NCI-H2081 treated with DMSO at 0.1 percent for 48 hours (cell line): ENCODE data around the gene CORO2A.
"Not testable (repeated sequence)": the region's sequence is repeated elsewhere in the genome, so short reads cannot be mapped to it uniquely, and the experiment has no call there.

ENCODE experiments used
- DNase-seq: peaks from one replicate; lab custom pipeline; 2025; lab: John Stamatoyannopoulos, UW

Gene CORO2A

GRCh38 chr9:98081477-98082219, 110.8 kb downstream of the CORO2A start:
- no peak for DNase-seq

DNA sequence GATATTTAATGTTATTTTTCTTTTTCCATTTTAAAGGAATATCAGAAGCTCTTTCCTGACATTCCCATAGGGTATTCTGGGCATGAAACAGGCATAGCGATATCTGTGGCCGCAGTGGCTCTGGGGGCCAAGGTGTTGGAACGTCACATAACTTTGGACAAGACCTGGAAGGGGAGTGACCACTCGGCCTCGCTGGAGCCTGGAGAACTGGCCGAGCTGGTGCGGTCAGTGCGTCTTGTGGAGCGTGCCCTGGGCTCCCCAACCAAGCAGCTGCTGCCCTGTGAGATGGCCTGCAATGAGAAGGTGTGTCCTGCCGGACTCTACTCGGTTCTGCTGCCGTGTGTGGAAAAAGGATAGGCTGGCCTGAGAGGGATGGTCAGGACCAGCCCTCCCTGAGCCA, 111.7 kb downstream of the CORO2A start:
- no peak for DNase-seq

GRCh38 chr9:98080326-98080725, 112.1 kb downstream of the CORO2A start:
- no peak for DNase-seq

- no peak for DNase-seq
Measured at GRCh38 chr9:98078895-98079294, 113.5 kb downstream of the CORO2A start.

- not testable (repeated sequence) for DNase-seq
Measured at GRCh38 chr9:98076514-98076890, 115.9 kb downstream of the CORO2A start.

DNA sequence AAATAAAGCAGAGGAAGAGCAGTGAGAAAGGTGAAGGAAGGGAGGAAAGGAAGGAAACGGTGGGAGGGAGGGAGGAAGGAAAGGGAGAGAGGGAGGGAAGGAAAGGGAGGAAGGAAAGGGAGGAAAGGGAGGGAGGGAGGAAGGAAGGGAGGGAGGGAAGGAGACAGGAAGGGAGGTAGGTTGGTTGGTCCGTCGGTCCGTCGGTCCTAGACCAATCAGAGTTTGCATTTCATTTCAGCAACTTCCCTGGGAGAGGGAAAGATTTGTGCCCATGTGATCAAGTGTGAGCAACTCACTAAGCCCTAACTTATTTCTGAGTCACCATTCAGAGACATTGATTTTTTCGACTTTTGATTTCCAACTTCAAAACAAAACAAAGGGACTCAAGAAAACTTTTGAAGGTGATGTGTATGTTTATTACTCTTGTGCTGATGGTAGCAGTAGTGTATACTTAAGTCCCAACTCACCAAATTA, 117.1 kb downstream of the CORO2A start:
- DNase-seq = no peak

DNA sequence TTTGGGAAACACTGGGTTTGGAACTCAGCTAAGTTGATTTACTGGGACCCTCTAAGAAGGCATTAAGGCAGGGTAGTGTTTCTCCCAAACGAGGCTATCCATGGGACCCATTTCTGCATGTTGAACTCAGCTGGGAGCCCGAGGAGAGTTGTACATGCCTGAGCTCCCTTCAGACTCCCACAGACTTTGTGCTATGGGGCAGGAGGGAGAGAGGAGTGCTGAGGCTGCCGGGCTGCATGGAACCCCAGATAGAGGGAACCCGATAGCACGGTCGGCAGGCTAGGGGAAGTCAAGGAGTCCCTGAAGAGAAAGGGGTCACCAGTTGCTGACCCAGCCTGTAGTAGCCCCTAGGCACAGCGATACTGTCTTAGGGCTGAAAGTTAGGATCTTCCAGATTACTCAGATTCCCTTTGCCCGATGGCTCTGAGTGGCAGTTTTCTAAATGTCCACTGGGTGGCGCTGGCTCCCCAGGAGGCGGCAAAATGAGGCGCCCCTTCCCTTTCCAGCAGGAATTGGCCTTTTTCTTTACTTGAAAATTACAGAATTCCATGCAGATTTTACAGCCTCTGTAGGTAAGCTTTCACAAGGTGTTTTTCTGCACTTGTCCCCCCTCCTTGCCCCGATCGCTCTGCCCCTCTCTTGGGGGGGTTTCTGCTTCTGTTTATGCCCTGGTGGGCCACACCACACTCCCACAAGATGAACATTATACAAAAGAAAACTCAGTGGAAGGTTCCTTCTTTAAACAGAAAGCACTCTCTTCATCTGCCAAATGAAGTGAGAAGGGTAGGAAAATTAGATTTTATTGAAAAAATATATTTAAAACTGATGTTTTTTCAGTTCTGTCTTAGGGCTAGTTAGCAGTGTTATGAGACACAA, 118.1 kb downstream of the CORO2A start:
- DNase-seq = no peak

- DNase-seq = no peak
Measured at GRCh38 chr9:98071737-98072136, 120.7 kb downstream of the CORO2A start.
